ENCODE data around the gene FCF1.

DNA sequence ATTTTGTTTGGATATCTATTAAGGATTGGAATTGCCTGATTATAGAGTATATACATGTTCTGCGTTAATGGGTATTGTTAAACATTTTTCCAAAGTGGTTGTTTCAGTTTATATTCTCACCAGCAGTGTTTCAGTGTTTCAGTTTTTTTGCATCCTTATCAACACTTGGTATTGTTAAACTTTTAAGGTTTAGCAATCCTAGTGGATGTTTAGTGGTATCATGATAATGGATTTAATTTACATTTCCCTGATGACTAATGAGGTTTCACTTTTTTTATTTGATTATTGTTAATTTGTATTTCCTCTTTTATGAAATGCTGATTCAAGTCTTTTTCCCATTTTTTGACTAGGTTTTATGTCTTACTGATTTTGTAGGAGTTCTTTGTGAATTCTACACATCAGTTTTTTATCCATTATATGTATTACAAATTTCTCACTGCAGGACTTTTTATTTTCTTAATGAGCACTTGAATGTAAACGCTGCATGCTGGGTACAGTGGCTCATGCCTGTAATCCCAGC is 73.9 kb downstream of the FCF1 start:
- TF ChIP-seq, protein P1, sequence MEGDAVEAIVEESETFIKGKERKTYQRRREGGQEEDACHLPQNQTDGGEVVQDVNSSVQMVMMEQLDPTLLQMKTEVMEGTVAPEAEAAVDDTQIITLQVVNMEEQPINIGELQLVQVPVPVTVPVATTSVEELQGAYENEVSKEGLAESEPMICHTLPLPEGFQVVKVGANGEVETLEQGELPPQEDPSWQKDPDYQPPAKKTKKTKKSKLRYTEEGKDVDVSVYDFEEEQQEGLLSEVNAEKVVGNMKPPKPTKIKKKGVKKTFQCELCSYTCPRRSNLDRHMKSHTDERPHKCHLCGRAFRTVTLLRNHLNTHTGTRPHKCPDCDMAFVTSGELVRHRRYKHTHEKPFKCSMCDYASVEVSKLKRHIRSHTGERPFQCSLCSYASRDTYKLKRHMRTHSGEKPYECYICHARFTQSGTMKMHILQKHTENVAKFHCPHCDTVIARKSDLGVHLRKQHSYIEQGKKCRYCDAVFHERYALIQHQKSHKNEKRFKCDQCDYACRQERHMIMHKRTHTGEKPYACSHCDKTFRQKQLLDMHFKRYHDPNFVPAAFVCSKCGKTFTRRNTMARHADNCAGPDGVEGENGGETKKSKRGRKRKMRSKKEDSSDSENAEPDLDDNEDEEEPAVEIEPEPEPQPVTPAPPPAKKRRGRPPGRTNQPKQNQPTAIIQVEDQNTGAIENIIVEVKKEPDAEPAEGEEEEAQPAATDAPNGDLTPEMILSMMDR (IDR thresholded peaks at IDR 0.05), result peak in 1 of 12 donors; percentile 10
- TF ChIP-seq POLR2A (IDR thresholded peaks at IDR 0.05), result no peak
